Chondrocyte (in vitro differentiated cells): ENCODE data around the gene STIMATE. TPM values are rescaled to one million over a fixed set of nuclear protein-coding genes. Genes with fewer than 3 reads are reported as not detected.

Source experiments
- DNase-seq: peaks from one replicate; pipeline ENCODE4 v3.0.0; 2021; ENCODE audit warnings: mixed read lengths, low spot score
- H3K27ac Mint-ChIP-seq: one replicate; pipeline ENCODE4 v1.8.0; 2021; ENCODE audit warnings: mild to moderate bottlenecking, moderate library complexity, mixed read lengths; ENCODE audit not compliant: unreplicated experiment
- H3K27me3 Mint-ChIP-seq: 2 replicates; pipeline ENCODE4 v1.8.0; 2021; ENCODE audit warnings: low read depth, mixed read lengths
- H3K36me3 Mint-ChIP-seq: 2 replicates; pipeline ENCODE4 v1.8.0; 2021; ENCODE audit warnings: low read depth, mixed read lengths
- H3K4me1 Mint-ChIP-seq: 2 replicates; pipeline ENCODE4 v1.8.0; 2021; ENCODE audit warnings: low read depth, mild to moderate bottlenecking, mixed read lengths
- H3K4me3 Mint-ChIP-seq: one replicate; pipeline ENCODE4 v1.8.0; 2021; ENCODE audit warnings: mild to moderate bottlenecking, moderate library complexity, mixed read lengths; ENCODE audit not compliant: unreplicated experiment
- H3K9me3 Mint-ChIP-seq: 2 replicates; pipeline ENCODE4 v1.8.0; 2021; ENCODE audit warnings: low read depth, mixed read lengths
- total RNA-seq: library from RNA; stranded (reverse); gene quantifications from 3 replicates; pipeline ENCODE4 v1.2.1, GENCODE V29; 2021
- TF ChIP-seq, protein P1 (sequence below): fragments of 200-600 bp; sonication (generic); IDR thresholded peaks from 2 replicates; pipeline ENCODE4 v1.5.0; 2021; ENCODE audit warnings: antibody characterized with exemption, mild to moderate bottlenecking, moderate library complexity

Gene STIMATE
- total RNA-seq, 1 donor from 2014 or later: 19.0 TPM

DNA sequence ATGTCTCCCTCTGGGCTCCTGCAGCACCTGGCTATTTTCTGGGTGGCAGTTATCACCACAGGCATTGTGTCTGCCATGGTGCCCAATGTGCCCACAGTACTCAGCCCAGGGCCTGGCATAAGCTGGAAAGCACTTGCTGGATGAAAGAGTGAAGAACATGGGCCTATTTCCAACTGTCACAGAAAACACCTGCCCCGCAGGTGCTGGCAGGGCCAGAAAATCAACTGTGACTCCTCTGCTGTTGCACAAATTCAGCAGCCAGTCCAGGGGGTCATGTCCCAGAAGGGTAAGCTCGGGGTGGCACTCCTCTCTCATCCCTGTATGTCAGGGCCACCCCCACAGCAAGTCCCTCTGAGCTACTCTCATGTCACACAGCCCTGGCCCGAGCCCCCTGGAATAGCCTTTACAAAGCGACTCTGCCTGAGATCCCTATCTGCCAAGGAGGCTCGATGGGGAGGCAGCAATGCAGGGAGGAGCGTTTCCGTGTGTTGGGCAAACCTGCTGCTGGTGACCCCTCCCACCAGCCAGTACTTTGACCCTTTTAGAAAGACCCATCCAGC lies 85.8 kb downstream of the STIMATE start:
- TF ChIP-seq, protein P1, sequence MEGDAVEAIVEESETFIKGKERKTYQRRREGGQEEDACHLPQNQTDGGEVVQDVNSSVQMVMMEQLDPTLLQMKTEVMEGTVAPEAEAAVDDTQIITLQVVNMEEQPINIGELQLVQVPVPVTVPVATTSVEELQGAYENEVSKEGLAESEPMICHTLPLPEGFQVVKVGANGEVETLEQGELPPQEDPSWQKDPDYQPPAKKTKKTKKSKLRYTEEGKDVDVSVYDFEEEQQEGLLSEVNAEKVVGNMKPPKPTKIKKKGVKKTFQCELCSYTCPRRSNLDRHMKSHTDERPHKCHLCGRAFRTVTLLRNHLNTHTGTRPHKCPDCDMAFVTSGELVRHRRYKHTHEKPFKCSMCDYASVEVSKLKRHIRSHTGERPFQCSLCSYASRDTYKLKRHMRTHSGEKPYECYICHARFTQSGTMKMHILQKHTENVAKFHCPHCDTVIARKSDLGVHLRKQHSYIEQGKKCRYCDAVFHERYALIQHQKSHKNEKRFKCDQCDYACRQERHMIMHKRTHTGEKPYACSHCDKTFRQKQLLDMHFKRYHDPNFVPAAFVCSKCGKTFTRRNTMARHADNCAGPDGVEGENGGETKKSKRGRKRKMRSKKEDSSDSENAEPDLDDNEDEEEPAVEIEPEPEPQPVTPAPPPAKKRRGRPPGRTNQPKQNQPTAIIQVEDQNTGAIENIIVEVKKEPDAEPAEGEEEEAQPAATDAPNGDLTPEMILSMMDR: no peak
- DNase-seq: no peak
- Mint-ChIP-seq H3K27me3 (no peaks in the 10 kb centered on the region), H3K9me3 (no peaks in the 10 kb centered on the region), H3K36me3 (peaks cover 2% of the 10 kb centered on the region), H3K27ac (no peak overlapping the region), H3K4me3 (no peak overlapping the region), H3K4me1 (no peaks in the 10 kb centered on the region)

DNA sequence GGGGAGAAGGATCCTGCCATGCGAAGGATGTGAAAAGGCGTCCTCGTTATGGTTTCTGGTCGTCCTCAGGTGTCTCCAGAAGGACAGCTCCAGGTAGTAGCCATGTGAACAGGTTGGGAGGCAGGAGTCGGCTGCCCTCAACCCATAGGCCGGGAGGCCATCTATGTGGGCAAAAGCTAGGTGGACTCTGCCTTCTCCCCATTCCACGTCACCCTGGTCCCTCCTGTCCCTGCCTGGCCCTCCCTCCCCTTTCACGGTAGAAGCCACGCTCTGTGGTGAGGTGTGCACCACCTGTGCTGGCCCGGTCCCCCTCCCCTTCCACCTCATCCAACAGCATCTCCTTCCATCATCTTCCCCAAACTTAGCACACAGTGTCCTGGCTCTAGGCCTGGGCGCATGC lies 86.4 kb downstream of the STIMATE start:
- Mint-ChIP-seq H3K9me3 (no peaks in the 10 kb centered on the region), H3K4me1 (no peaks in the 10 kb centered on the region), H3K27ac (no peak overlapping the region), H3K27me3 (no peaks in the 10 kb centered on the region), H3K36me3 (peaks cover 2% of the 10 kb centered on the region), H3K4me3 (no peak overlapping the region)
- DNase-seq: no peak
- TF ChIP-seq, protein P1: no peak

DNA sequence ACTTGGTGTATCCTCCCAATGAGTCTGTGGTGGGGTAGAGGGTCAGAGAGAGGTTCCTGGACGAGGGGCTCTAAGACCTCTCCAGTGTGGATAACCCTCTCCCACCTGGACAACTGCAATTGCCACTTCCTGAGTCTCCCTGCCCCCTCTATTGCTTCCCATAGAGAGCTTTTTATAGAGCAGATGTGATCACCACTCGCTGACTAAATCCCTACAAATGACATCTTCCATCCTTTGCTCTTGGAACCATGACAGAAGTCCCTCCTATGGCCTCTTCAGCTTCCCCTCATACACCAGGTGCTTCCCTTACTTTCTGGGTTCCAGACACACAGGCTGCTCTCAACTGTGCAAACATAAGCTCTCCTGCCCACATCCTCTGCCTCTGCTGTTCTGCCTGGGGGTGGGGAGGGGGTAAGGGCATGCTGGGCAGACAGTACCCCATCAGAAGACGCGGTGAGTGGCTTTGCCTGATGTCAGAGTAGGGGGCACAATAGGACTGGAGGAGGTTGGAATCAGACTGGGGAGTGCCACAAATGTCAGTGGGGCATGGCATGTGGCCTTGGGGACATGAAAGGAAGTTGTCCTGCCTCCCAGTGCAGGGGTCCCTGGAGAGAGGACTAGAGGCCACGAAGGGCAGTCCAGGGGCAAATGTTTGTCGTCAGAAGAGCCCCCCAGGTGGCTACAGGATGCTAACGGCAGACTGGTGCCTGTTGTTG lies 87.5 kb downstream of the STIMATE start:
- TF ChIP-seq, protein P1: no peak

DNA sequence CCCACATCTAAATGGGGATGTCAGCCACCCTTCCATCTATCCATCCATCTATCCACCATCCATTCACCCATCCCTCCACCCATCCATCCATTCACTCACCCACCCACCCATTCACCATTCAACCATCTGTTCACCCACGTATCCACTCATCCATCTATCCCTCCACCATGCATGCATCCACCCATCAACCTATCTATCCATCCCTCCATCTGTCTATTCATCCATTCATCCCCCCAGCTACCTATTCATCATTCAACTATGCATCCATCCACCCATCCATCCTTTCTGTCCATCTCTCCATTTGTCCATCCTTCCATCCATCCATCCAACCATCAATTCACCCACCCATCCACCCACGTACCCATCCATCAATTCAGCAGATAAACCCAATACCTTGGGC lies 88.2 kb downstream of the STIMATE start:
- Mint-ChIP-seq H3K9me3 (no peaks in the 10 kb centered on the region), H3K27ac (no peak overlapping the region), H3K4me3 (no peak overlapping the region), H3K27me3 (no peaks in the 10 kb centered on the region), H3K4me1 (no peaks in the 10 kb centered on the region), H3K36me3 (peaks cover 2% of the 10 kb centered on the region)
- DNase-seq: no peak
- TF ChIP-seq, protein P1: no peak

More for the DNA sequence above, 87.5 kb downstream of the STIMATE start:
- no peak for DNase-seq
- no peak overlapping the region for H3K27ac Mint-ChIP-seq
- peaks cover 2% of the 10 kb centered on the region for H3K36me3 Mint-ChIP-seq
- no peak overlapping the region for H3K4me3 Mint-ChIP-seq
- no peaks in the 10 kb centered on the region for H3K27me3 Mint-ChIP-seq
- no peaks in the 10 kb centered on the region for H3K9me3 Mint-ChIP-seq
- H3K4me1 Mint-ChIP-seq: no peaks in the 10 kb centered on the region

DNA sequence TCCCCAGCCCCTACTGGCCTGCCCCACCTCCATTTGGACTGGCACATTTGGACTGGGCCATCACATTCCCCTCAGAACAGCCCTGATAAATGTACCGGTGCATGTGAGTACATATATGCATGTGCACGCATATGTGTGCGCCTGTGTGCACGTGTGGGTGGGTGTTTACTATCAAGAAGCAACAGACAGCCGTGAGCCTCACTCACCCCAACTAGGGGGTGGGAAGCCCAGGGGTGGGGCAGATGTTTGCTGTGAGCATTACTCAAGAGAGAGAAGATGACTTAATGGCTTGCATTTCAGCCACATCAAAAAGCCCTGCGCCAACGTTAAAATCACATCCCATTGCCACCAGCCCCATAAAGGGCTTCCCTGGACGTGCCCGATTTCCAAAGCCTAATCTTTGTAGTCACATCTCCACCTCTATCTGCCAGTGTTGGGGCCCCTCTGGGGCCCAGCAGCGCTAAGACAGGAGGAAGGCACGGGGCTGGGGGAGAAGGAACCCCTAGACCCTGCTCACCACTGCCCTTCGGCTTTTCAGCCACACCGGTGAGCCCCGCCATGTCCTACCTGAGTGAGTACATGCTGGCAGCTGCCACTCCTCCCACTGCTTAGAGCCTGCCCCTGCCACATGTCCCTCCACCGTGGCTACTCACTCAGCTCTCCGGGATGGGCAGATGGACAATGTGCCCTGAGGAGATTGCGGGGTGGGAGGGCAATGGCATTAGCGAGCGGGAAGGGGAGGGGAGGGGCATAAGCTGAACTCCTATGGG lies 91.9 kb downstream of the STIMATE start:
- TF ChIP-seq, protein P1: no peak
- Mint-ChIP-seq H3K9me3 (no peaks in the 10 kb centered on the region), H3K27me3 (no peaks in the 10 kb centered on the region), H3K27ac (no peak overlapping the region), H3K36me3 (peaks cover 2% of the 10 kb centered on the region), H3K4me1 (peaks cover 14% of the 10 kb centered on the region), H3K4me3 (no peak overlapping the region)
- DNase-seq: no peak
